SK-N-SH treated with all-trans-retinoic acid at 6 μM for 48 hours (cell line): ENCODE results near the gene REN.

ENCODE experiments used
- ATAC-seq: fragments of 200-7000 bp; cut with Tn5 transposase; 3 replicates; pipeline ENCODE4 v1.9.1; 2020; ENCODE audit warnings: mild to moderate bottlenecking, moderate library complexity
- BACH2 ChIP-seq: fragments of 250-450 bp; sonication (Bioruptor Pico); IDR thresholded peaks from 2 replicates; pipeline ENCODE4 v1.9.0; 2021; ENCODE audit warnings: mild to moderate bottlenecking, borderline replicate concordance
- CSDC2 ChIP-seq: fragments of 250-450 bp; sonication (Bioruptor Pico); IDR thresholded peaks from 2 replicates; pipeline ENCODE4 v1.5.0; 2020; ENCODE audit warnings: mild to moderate bottlenecking, moderate library complexity
- ESRRG ChIP-seq: fragments of 250-450 bp; sonication (Bioruptor Pico); IDR thresholded peaks from 2 replicates; pipeline ENCODE4 v1.6.1; 2021; ENCODE audit warnings: mild to moderate bottlenecking
- GLIS3 ChIP-seq: fragments of 250-450 bp; sonication (Bioruptor Pico); IDR thresholded peaks from 2 replicates; pipeline ENCODE4 v1.5.0; 2020; ENCODE audit warnings: mild to moderate bottlenecking, moderate library complexity
- ISL1 ChIP-seq: fragments of 250-450 bp; sonication (Bioruptor Pico); IDR thresholded peaks from 2 replicates; pipeline ENCODE4 v2.1.2; 2022; ENCODE audit warnings: mild to moderate bottlenecking, moderate library complexity
- OSR1 ChIP-seq: fragments of 250-450 bp; sonication (Bioruptor Pico); IDR thresholded peaks from 2 replicates; pipeline ENCODE4 v1.8.0; 2022; ENCODE audit warnings: moderate library complexity, mild to moderate bottlenecking, inconsistent platforms
- PPARA ChIP-seq: fragments of 250-450 bp; sonication (Bioruptor Pico); IDR thresholded peaks from 2 replicates; pipeline ENCODE4 v1.5.0; 2020; ENCODE audit warnings: mild to moderate bottlenecking, borderline replicate concordance
- RARB ChIP-seq: fragments of 250-450 bp; sonication (Bioruptor Pico); IDR thresholded peaks from 2 replicates; pipeline ENCODE4 v1.8.0; 2021; ENCODE audit warnings: mild to moderate bottlenecking, moderate library complexity
- TCF4 ChIP-seq: fragments of 250-450 bp; sonication (Bioruptor Pico); IDR thresholded peaks from 2 replicates; pipeline ENCODE4 v1.8.0; 2021; ENCODE audit warnings: mild to moderate bottlenecking, moderate library complexity, borderline replicate concordance
- TOX ChIP-seq: fragments of 250-450 bp; sonication (Bioruptor Pico); IDR thresholded peaks from 2 replicates; pipeline ENCODE4 v1.8.0; 2021; ENCODE audit warnings: mild to moderate bottlenecking, moderate library complexity, borderline replicate concordance
- ZC3H10 ChIP-seq: fragments of 250-450 bp; sonication (Bioruptor Pico); IDR thresholded peaks from 2 replicates; pipeline ENCODE4 v1.5.1; 2021; ENCODE audit warnings: mild to moderate bottlenecking, moderate library complexity
- ZFP3 ChIP-seq: fragments of 250-450 bp; sonication (Bioruptor Pico); IDR thresholded peaks from 2 replicates; pipeline ENCODE4 v1.5.0; 2020; ENCODE audit warnings: mild to moderate bottlenecking, moderate library complexity
- ZFP30 ChIP-seq: fragments of 450-650 bp; formaldehyde crosslinking; IDR thresholded peaks from 2 replicates; pipeline ENCODE4 v1.5.0; 2022; ENCODE audit warnings: mild to moderate bottlenecking, moderate library complexity
- ZNF565 ChIP-seq: fragments of 450-650 bp; formaldehyde crosslinking; conservative IDR thresholded peaks from 2 replicates; pipeline ENCODE4 v1.5.0; 2020; ENCODE audit warnings: low read depth, mild to moderate bottlenecking, moderate library complexity
- ZNF70 ChIP-seq: fragments of 450-650 bp; formaldehyde crosslinking; IDR thresholded peaks from 2 replicates; pipeline ENCODE4 v1.5.0; 2020; ENCODE audit warnings: mild to moderate bottlenecking, moderate library complexity
- ZNF8 ChIP-seq: fragments of 450-650 bp; formaldehyde crosslinking; IDR thresholded peaks from 2 replicates; pipeline ENCODE4 v1.5.0; 2020; ENCODE audit warnings: mild to moderate bottlenecking, moderate library complexity
- TF ChIP-seq, protein P1 (sequence below): fragments of 250-450 bp; sonication (Bioruptor Pico); IDR thresholded peaks from 2 replicates; pipeline ENCODE4 v1.5.1; 2020; ENCODE audit warnings: low read depth, mild to moderate bottlenecking, moderate library complexity
- TF ChIP-seq, protein P2 (sequence below): fragments of 250-450 bp; sonication (Bioruptor Pico); IDR thresholded peaks from 2 replicates; pipeline ENCODE4 v1.8.0; 2020; ENCODE audit warnings: mild to moderate bottlenecking, moderate library complexity, borderline replicate concordance
- TF ChIP-seq, protein P3 (sequence below): fragments of 250-450 bp; sonication (Bioruptor Pico); IDR thresholded peaks from 2 replicates; pipeline ENCODE4 v1.5.1; 2021; ENCODE audit warnings: mild to moderate bottlenecking, moderate library complexity
- TF ChIP-seq, protein P4 (sequence below): fragments of 250-450 bp; sonication (Bioruptor Pico); IDR thresholded peaks from 2 replicates; pipeline ENCODE4 v1.5.0; 2020; ENCODE audit warnings: mild to moderate bottlenecking, moderate library complexity

Gene REN

DNA sequence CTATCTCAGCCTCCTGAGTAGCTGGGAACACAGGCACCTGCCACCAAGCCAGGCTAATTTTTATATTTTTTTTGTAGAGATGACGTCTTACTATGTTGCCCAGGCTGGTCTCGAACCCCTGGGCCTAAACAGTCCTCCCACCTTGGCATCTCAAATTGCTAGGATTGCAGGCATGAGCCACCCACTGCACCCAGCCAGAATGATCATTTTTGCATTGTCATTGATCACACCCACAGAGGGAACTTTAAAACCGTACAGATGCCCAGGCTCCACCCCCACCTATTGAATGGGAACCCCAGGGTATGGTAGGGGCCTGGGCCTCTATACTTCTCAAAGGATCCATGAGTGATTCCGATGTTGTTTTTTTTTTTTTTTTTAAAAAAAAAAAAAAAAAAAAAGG lies 51.0 kb downstream of the REN start:
- TF ChIP-seq ZFP3 (CRISPR knock-in tag) (no peak), ZNF565 (no peak), ZC3H10 (CRISPR knock-in tag) (no peak), CSDC2 (CRISPR knock-in tag) (no peak), ISL1 (CRISPR knock-in tag) (no peak), OSR1 (CRISPR knock-in tag) (no peak), RARB (CRISPR knock-in tag) (no peak), ZNF70 (no peak), TCF4 (CRISPR knock-in tag) (no peak)
- TF ChIP-seq, protein P1, sequence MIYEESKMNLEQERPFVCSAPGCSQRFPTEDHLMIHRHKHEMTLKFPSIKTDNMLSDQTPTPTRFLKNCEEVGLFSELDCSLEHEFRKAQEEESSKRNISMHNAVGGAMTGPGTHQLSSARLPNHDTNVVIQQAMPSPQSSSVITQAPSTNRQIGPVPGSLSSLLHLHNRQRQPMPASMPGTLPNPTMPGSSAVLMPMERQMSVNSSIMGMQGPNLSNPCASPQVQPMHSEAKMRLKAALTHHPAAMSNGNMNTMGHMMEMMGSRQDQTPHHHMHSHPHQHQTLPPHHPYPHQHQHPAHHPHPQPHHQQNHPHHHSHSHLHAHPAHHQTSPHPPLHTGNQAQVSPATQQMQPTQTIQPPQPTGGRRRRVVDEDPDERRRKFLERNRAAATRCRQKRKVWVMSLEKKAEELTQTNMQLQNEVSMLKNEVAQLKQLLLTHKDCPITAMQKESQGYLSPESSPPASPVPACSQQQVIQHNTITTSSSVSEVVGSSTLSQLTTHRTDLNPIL (CRISPR knock-in tag), result no peak
- no peak for ATAC-seq

DNA sequence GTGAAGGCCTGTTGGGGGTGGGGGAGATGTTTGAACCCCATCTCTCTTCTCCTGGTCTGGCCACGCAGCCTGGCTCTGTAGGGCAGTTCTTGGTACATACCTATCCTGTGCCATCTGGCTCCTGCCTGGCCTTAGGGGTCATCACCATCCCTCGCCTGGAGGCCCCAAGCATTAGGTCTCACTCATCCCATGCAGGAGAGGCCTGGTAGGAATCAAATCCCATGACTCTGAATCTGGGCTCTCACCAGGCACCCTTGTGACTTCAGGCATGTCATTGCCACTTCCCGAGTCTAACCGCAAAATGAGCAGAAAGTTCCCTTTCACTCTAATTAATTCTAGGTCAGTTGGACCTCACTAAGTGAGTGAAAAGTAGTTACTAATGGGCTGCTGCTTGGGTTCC lies 51.5 kb downstream of the REN start:
- TF ChIP-seq ZNF565, result no peak
- TF ChIP-seq, protein P2, sequence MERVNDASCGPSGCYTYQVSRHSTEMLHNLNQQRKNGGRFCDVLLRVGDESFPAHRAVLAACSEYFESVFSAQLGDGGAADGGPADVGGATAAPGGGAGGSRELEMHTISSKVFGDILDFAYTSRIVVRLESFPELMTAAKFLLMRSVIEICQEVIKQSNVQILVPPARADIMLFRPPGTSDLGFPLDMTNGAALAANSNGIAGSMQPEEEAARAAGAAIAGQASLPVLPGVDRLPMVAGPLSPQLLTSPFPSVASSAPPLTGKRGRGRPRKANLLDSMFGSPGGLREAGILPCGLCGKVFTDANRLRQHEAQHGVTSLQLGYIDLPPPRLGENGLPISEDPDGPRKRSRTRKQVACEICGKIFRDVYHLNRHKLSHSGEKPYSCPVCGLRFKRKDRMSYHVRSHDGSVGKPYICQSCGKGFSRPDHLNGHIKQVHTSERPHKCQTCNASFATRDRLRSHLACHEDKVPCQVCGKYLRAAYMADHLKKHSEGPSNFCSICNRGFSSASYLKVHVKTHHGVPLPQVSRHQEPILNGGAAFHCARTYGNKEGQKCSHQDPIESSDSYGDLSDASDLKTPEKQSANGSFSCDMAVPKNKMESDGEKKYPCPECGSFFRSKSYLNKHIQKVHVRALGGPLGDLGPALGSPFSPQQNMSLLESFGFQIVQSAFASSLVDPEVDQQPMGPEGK (CRISPR knock-in tag), result no peak
- no peak for TF ChIP-seq CSDC2 (CRISPR knock-in tag)
- TF ChIP-seq BACH2 (CRISPR knock-in tag), result no peak
- TF ChIP-seq OSR1 (CRISPR knock-in tag), result no peak
- no peak for TF ChIP-seq RARB (CRISPR knock-in tag)
- TF ChIP-seq, protein P3, sequence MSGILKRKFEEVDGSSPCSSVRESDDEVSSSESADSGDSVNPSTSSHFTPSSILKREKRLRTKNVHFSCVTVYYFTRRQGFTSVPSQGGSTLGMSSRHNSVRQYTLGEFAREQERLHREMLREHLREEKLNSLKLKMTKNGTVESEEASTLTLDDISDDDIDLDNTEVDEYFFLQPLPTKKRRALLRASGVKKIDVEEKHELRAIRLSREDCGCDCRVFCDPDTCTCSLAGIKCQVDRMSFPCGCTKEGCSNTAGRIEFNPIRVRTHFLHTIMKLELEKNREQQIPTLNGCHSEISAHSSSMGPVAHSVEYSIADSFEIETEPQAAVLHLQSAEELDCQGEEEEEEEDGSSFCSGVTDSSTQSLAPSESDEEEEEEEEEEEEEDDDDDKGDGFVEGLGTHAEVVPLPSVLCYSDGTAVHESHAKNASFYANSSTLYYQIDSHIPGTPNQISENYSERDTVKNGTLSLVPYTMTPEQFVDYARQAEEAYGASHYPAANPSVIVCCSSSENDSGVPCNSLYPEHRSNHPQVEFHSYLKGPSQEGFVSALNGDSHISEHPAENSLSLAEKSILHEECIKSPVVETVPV (CRISPR knock-in tag), result no peak
- TF ChIP-seq, protein P4, sequence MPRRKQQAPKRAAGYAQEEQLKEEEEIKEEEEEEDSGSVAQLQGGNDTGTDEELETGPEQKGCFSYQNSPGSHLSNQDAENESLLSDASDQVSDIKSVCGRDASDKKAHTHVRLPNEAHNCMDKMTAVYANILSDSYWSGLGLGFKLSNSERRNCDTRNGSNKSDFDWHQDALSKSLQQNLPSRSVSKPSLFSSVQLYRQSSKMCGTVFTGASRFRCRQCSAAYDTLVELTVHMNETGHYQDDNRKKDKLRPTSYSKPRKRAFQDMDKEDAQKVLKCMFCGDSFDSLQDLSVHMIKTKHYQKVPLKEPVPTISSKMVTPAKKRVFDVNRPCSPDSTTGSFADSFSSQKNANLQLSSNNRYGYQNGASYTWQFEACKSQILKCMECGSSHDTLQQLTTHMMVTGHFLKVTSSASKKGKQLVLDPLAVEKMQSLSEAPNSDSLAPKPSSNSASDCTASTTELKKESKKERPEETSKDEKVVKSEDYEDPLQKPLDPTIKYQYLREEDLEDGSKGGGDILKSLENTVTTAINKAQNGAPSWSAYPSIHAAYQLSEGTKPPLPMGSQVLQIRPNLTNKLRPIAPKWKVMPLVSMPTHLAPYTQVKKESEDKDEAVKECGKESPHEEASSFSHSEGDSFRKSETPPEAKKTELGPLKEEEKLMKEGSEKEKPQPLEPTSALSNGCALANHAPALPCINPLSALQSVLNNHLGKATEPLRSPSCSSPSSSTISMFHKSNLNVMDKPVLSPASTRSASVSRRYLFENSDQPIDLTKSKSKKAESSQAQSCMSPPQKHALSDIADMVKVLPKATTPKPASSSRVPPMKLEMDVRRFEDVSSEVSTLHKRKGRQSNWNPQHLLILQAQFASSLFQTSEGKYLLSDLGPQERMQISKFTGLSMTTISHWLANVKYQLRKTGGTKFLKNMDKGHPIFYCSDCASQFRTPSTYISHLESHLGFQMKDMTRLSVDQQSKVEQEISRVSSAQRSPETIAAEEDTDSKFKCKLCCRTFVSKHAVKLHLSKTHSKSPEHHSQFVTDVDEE, result no peak
- TF ChIP-seq ISL1 (CRISPR knock-in tag), result no peak
- TF ChIP-seq, protein P1 (CRISPR knock-in tag), result no peak
- TF ChIP-seq ZNF70, result no peak
- TF ChIP-seq ZNF8 (CRISPR knock-in tag), result no peak
- no peak for TF ChIP-seq GLIS3
- ATAC-seq, result no peak

DNA sequence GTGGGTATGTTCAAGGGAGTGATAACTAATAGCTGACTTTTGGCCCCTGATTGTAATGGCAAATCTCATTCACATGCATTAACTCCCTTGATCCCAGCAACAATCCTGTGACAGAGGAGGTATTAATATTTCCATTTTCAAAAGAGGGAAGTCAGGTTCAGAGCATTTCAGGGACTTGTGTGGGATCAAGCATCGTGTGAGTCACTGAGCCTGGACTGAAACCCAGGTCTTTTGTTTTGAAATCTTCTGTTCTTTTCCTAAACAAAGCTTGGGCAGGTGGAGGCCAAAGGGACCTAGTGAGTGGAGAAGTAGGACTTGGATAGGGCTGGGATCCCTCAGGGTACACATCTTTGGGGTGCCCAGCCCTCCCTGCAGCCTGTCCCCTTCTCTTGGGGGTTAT lies 52.2 kb downstream of the REN start:
- no peak for TF ChIP-seq ESRRG
- TF ChIP-seq OSR1 (CRISPR knock-in tag), result no peak
- TF ChIP-seq, protein P3 (CRISPR knock-in tag), result no peak
- no peak for TF ChIP-seq ZFP3 (CRISPR knock-in tag)
- TF ChIP-seq TOX (CRISPR knock-in tag), result no peak
- TF ChIP-seq ZNF8 (CRISPR knock-in tag), result no peak
- TF ChIP-seq ZFP30, result no peak
- TF ChIP-seq PPARA (CRISPR knock-in tag), result no peak
- TF ChIP-seq, protein P1 (CRISPR knock-in tag), result no peak
- TF ChIP-seq CSDC2 (CRISPR knock-in tag), result no peak
- no peak for TF ChIP-seq ZNF565
- ATAC-seq, result no peak
